Neural progenitor cell (in vitro differentiated cells): ENCODE data around the gene MAP2.

Experiments
- CTCF ChIP-seq: fragments of 200-600 bp; sonication (generic); IDR thresholded peaks from 2 replicates; pipeline ENCODE4 v1.5.1; 2017; ENCODE audit warnings: antibody characterized with exemption, mild to moderate bottlenecking
- EZH2 ChIP-seq: fragments of 200-600 bp; sonication (generic); IDR thresholded peaks from 2 replicates; pipeline ENCODE4 v1.6.1; 2017; ENCODE audit warnings: antibody characterized with exemption, mild to moderate bottlenecking, moderate library complexity

GRCh38 chr2:209614690-209615369 lies 191.0 kb downstream of the MAP2 start:
- TF ChIP-seq CTCF = no peak
- TF ChIP-seq EZH2 = no peak
